ENCODE data around the gene DNAI7. TPM values are rescaled to one million over a fixed set of nuclear protein-coding genes. Genes with fewer than 3 reads are reported as not detected.

Gene DNAI7
- total RNA-seq, 2 experiments from 2014 or later: 0.36 TPM; not detected in 1

DNA sequence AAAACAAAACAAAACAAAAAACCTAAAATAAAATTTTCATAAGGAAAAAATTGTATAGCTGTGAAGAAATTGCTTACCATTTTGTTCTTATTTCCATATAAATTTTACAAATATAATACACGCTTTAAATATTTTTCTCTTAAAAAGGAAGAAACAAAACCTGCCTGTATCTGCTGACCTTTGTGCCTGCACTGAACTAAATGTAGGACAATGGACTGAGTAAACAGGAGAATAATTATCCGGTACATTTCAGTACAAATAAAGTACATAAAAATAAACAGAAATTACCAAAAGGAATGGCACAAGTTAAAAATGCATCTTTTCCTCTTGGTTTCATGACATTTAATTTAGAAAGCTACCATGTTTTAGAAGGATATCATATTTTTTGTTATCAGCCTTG, 112.3 kb downstream of the DNAI7 start:
- Histone ChIP-seq H3K4me1 (ENCODE audit: insufficient read depth, low read length) (no peaks in the 10 kb centered on the region), H3K4me3 (ENCODE audit: low read length) (no peak overlapping the region), H3K27me3 (ENCODE audit: control insufficient read depth in 1 of 2, insufficient read depth in 2 of 2, low read length in 2 of 2) (no peaks in the 10 kb centered on the region), H3K36me3 (ENCODE audit: insufficient read depth, low read length) (peaks cover 68% of the 10 kb centered on the region), H3K27ac (ENCODE audit: low read depth in 1 of 2, low read length in 2 of 2) (no peak overlapping the region), H3K9me3 (ENCODE audit: control insufficient read depth in 1 of 2, insufficient read depth in 1 of 2, low read length in 2 of 2) (no peaks in the 10 kb centered on the region)
- ChIA-PET POLR2A (interaction anchor here (1.0 kb wide), 1 partner anchor 10 kb away, joined by 3 read pairs; no protein-coding TSS in a partner anchor), CTCF (no interaction called here)
- peaks cover 95% of the 10 kb centered on the region for H3K36me3 Mint-ChIP-seq (ENCODE audit: low read depth)
- peaks cover 3% of the 10 kb centered on the region for H3K4me1 Mint-ChIP-seq (ENCODE audit: low read depth)
- H3K4me3 Mint-ChIP-seq: no peak overlapping the region
- H3K27me3 Mint-ChIP-seq: no peaks in the 10 kb centered on the region
- no peaks in the 10 kb centered on the region for H3K9me3 Mint-ChIP-seq
- H3K27ac Mint-ChIP-seq: no peak overlapping the region
- TF ChIP-seq, protein P1, sequence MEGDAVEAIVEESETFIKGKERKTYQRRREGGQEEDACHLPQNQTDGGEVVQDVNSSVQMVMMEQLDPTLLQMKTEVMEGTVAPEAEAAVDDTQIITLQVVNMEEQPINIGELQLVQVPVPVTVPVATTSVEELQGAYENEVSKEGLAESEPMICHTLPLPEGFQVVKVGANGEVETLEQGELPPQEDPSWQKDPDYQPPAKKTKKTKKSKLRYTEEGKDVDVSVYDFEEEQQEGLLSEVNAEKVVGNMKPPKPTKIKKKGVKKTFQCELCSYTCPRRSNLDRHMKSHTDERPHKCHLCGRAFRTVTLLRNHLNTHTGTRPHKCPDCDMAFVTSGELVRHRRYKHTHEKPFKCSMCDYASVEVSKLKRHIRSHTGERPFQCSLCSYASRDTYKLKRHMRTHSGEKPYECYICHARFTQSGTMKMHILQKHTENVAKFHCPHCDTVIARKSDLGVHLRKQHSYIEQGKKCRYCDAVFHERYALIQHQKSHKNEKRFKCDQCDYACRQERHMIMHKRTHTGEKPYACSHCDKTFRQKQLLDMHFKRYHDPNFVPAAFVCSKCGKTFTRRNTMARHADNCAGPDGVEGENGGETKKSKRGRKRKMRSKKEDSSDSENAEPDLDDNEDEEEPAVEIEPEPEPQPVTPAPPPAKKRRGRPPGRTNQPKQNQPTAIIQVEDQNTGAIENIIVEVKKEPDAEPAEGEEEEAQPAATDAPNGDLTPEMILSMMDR (IDR thresholded peaks at IDR 0.05): no peak
- ATAC-seq (ENCODE audit: poor library complexity): no peak
- intact Hi-C loops (cut with DNase I, micrococcal nuclease): no loop called here
- no peak for DNase-seq

DNA sequence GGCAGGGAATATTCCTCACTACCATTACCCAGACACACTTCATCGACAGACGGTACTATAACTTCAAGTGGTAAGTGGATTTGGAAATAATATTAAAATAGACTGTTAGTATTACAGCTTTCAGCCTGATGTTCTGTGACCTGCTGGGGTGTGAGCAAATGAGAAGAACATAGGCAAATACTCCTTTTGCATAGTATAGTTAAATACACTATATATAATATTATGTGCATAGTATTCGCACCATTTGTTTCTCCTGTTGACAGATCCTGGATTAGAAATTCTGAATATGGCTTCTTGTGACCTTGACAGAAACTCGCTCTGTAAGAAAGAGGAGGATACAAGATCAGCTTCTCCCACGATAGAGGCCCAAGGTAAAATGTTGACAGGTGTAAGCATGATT, 115.6 kb downstream of the DNAI7 start:
- H3K27me3 ChIP-seq (ENCODE audit: control insufficient read depth in 1 of 2, insufficient read depth in 2 of 2, low read length in 2 of 2): no peaks in the 10 kb centered on the region
- H3K4me1 ChIP-seq (ENCODE audit: insufficient read depth, low read length): no peaks in the 10 kb centered on the region
- H3K9me3 Mint-ChIP-seq: no peaks in the 10 kb centered on the region
- peaks cover 43% of the 10 kb centered on the region for H3K36me3 ChIP-seq (ENCODE audit: insufficient read depth, low read length)
- TF ChIP-seq, protein P1 (IDR thresholded peaks at IDR 0.05): no peak
- CTCF ChIA-PET: no interaction called here
- H3K36me3 Mint-ChIP-seq (ENCODE audit: low read depth): peaks cover 84% of the 10 kb centered on the region
- H3K4me1 Mint-ChIP-seq (ENCODE audit: low read depth): peaks cover 7% of the 10 kb centered on the region
- H3K4me3 ChIP-seq (ENCODE audit: low read length): no peak overlapping the region
- intact Hi-C loops (cut with DNase I, micrococcal nuclease): no loop called here
- no peak overlapping the region for H3K4me3 Mint-ChIP-seq
- DNase-seq (no peak), ATAC-seq (ENCODE audit: poor library complexity) (no peak)
- POLR2A ChIA-PET: interaction anchor here (2.2 kb wide), 1 partner anchor 27 kb away, joined by 8 read pairs; a partner anchor contains a TSS
- no peak overlapping the region for H3K27ac ChIP-seq (ENCODE audit: low read depth in 1 of 2, low read length in 2 of 2)
- H3K27me3 Mint-ChIP-seq: no peaks in the 10 kb centered on the region
- H3K27ac Mint-ChIP-seq: no peak overlapping the region
- no peaks in the 10 kb centered on the region for H3K9me3 ChIP-seq (ENCODE audit: control insufficient read depth in 1 of 2, insufficient read depth in 1 of 2, low read length in 2 of 2)

DNA sequence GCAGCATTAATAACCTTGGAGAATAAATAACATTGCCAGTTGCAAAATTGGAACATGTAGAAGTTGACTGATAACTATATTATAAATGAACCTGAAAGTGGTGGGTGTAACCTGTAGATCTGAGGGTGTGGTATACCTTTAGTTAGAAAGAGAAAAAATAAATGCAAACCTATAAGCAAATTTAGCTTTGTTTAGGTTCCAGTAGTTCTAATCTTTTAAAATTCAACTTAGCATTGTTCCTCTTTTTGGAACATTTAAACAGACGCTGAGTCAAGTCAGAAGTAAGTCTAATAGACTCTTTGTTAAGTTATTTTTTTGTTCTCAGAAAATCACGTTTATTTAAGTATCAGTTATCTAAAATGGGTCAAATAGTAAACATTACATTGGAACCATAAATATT, 120.0 kb downstream of the DNAI7 start:
- H3K36me3 Mint-ChIP-seq (ENCODE audit: low read depth): peaks cover 85% of the 10 kb centered on the region
- POLR2A ChIA-PET: no interaction called here
- intact Hi-C loops (cut with DNase I, micrococcal nuclease): no loop called here
- H3K9me3 Mint-ChIP-seq: no peaks in the 10 kb centered on the region
- peaks cover 24% of the 10 kb centered on the region for H3K4me1 Mint-ChIP-seq (ENCODE audit: low read depth)
- Histone ChIP-seq H3K9me3 (ENCODE audit: control insufficient read depth in 1 of 2, insufficient read depth in 1 of 2, low read length in 2 of 2) (no peaks in the 10 kb centered on the region), H3K4me1 (ENCODE audit: insufficient read depth, low read length) (no peaks in the 10 kb centered on the region), H3K27ac (ENCODE audit: low read depth in 1 of 2, low read length in 2 of 2) (no peak overlapping the region), H3K36me3 (ENCODE audit: insufficient read depth, low read length) (peaks cover 35% of the 10 kb centered on the region), H3K4me3 (ENCODE audit: low read length) (no peak overlapping the region), H3K27me3 (ENCODE audit: control insufficient read depth in 1 of 2, insufficient read depth in 2 of 2, low read length in 2 of 2) (no peaks in the 10 kb centered on the region)
- no peak overlapping the region for H3K4me3 Mint-ChIP-seq
- DNase-seq: no peak
- H3K27me3 Mint-ChIP-seq: no peaks in the 10 kb centered on the region
- no peak for ATAC-seq (ENCODE audit: poor library complexity)
- H3K27ac Mint-ChIP-seq: no peak overlapping the region
- TF ChIP-seq, protein P1 (IDR thresholded peaks at IDR 0.05): no peak
- CTCF ChIA-PET: no interaction called here
